ENCODE data around the gene CYTIP.

The CYTIP gene

GRCh38 chr2:157433394-157433793 is 10.5 kb downstream of the CYTIP start:
- Mint-ChIP-seq H3K27me3 (ENCODE audit: low read depth) (no peaks in the 10 kb centered on the region), H3K27ac (peak overlapping the region; percentile 81 to 89 (median 85)), H3K36me3 (ENCODE audit: low read depth) (no peaks in the 10 kb centered on the region), H3K4me3 (peak overlapping the region in 2 of 3 experiments; percentile 14 to 29), H3K4me1 (peaks cover 58% of the 10 kb centered on the region), H3K9me3 (no peaks in the 10 kb centered on the region)
- no peak for TF ChIP-seq CTCF (IDR thresholded peaks at IDR 0.05; ENCODE audit: unreplicated experiment in 3 of 3)

GRCh38 chr2:157432475-157433106 is 11.3 kb downstream of the CYTIP start:
- Mint-ChIP-seq H3K27me3 (ENCODE audit: low read depth) (no peaks in the 10 kb centered on the region), H3K4me3 (no peak overlapping the region), H3K9me3 (no peaks in the 10 kb centered on the region), H3K4me1 (peaks cover 57% of the 10 kb centered on the region), H3K27ac (peak overlapping the region; percentile 81 to 89 (median 85)), H3K36me3 (ENCODE audit: low read depth) (no peaks in the 10 kb centered on the region)
- no peak for TF ChIP-seq CTCF (IDR thresholded peaks at IDR 0.05; ENCODE audit: unreplicated experiment in 3 of 3)

GRCh38 chr2:157431176-157431575 is 12.7 kb downstream of the CYTIP start:
- Mint-ChIP-seq H3K9me3 (peaks cover 5% of the 10 kb centered on the region), H3K4me3 (no peak overlapping the region), H3K27me3 (ENCODE audit: low read depth) (no peaks in the 10 kb centered on the region), H3K27ac (no peak overlapping the region), H3K4me1 (peaks cover 62% of the 10 kb centered on the region), H3K36me3 (ENCODE audit: low read depth) (no peaks in the 10 kb centered on the region)
- no peak for TF ChIP-seq CTCF (IDR thresholded peaks at IDR 0.05; ENCODE audit: unreplicated experiment in 3 of 3)

- Mint-ChIP-seq H3K27ac (no peak overlapping the region), H3K4me3 (no peak overlapping the region), H3K27me3 (ENCODE audit: low read depth) (no peaks in the 10 kb centered on the region), H3K4me1 (peaks cover 42% of the 10 kb centered on the region), H3K36me3 (ENCODE audit: low read depth) (no peaks in the 10 kb centered on the region), H3K9me3 (peaks cover 5% of the 10 kb centered on the region)
- no peak for TF ChIP-seq CTCF (IDR thresholded peaks at IDR 0.05; ENCODE audit: unreplicated experiment in 3 of 3)
Observed at GRCh38 chr2:157428500-157429175, 15.3 kb downstream of the CYTIP start.

GRCh38 chr2:157427922-157428303 is 16.0 kb downstream of the CYTIP start:
- no peak overlapping the region for H3K27ac Mint-ChIP-seq
- H3K4me1 Mint-ChIP-seq: peaks cover 35% of the 10 kb centered on the region
- H3K9me3 Mint-ChIP-seq: peaks cover 5% of the 10 kb centered on the region
- H3K36me3 Mint-ChIP-seq (ENCODE audit: low read depth): no peaks in the 10 kb centered on the region
- H3K4me3 Mint-ChIP-seq: no peak overlapping the region
- no peak for TF ChIP-seq CTCF (IDR thresholded peaks at IDR 0.05; ENCODE audit: unreplicated experiment in 3 of 3)
- H3K27me3 Mint-ChIP-seq (ENCODE audit: low read depth): no peaks in the 10 kb centered on the region
